Activated CD8-positive, alpha-beta memory T cell treated with anti-CD3 and anti-CD28 coated beads, Interleukin-2, amount 10 ng/mL, durations not matched to agents 7 days and 5 days (primary cell): ENCODE results near the gene EGLN3. TPM values are rescaled to one million over a fixed set of nuclear protein-coding genes. Genes with fewer than 3 reads are reported as not detected.

ENCODE experiments used
- ATAC-seq: fragments of 150-1000 bp; cut with Tn5 transposase; one replicate; pipeline ENCODE4 v1.10.0; 2021; ENCODE audit warnings: moderate library complexity
- CTCF ChIA-PET: fragments of 350-600 bp; sonication (Branson Sonifier 250); formaldehyde crosslinking; loops from one replicate; lab custom pipeline; 2021; ENCODE audit warnings: antibody characterized with exemption; lab: Charles Lee
- DNase-seq: peaks from one replicate; pipeline ENCODE4 v3.0.0-alpha.2; 2020
- H3K27ac Mint-ChIP-seq: one replicate; pipeline ENCODE4 v1.8.0; 2021; ENCODE audit warnings: mild to moderate bottlenecking, mixed read lengths
- H3K27me3 Mint-ChIP-seq: one replicate; pipeline ENCODE4 v1.8.0; 2021; ENCODE audit warnings: mixed read lengths
- H3K36me3 Mint-ChIP-seq: one replicate; pipeline ENCODE4 v1.8.0; 2021; ENCODE audit warnings: mild to moderate bottlenecking, mixed read lengths
- H3K4me1 Mint-ChIP-seq: one replicate; pipeline ENCODE4 v1.8.0; 2021; ENCODE audit warnings: mixed read lengths
- H3K4me3 Mint-ChIP-seq: one replicate; pipeline ENCODE4 v1.8.0; 2021; ENCODE audit warnings: mild to moderate bottlenecking, moderate library complexity, mixed read lengths
- H3K9me3 Mint-ChIP-seq: one replicate; pipeline ENCODE4 v1.8.0; 2022; ENCODE audit warnings: low read depth, mixed read lengths
- total RNA-seq, 2 experiments: library from RNA; stranded (reverse); gene quantifications; one replicate each; pipeline ENCODE4 v1.2.3, GENCODE V29; 2021

Gene EGLN3
- total RNA-seq, 2 experiments from 2014 or later, result 4.3 to 5.0 TPM

GRCh38 chr14:33940561-33941011 is 10.3 kb downstream of the EGLN3 start:
- H3K4me1 Mint-ChIP-seq, result no peaks in the 10 kb centered on the region
- H3K27ac Mint-ChIP-seq, result no peak overlapping the region
- H3K4me3 Mint-ChIP-seq, result no peak overlapping the region
- CTCF ChIA-PET, result no interaction called here
- no peaks in the 10 kb centered on the region for H3K27me3 Mint-ChIP-seq
- DNase-seq (no peak), ATAC-seq (no peak)
- H3K36me3 Mint-ChIP-seq, result peaks cover 2% of the 10 kb centered on the region
- no peaks in the 10 kb centered on the region for H3K9me3 Mint-ChIP-seq

- Mint-ChIP-seq H3K27me3 (no peaks in the 10 kb centered on the region), H3K4me1 (no peaks in the 10 kb centered on the region), H3K36me3 (peaks cover 2% of the 10 kb centered on the region), H3K4me3 (no peak overlapping the region), H3K27ac (no peak overlapping the region), H3K9me3 (no peaks in the 10 kb centered on the region)
- DNase-seq, result no peak
- no peak for ATAC-seq
- CTCF ChIA-PET, result no interaction called here
Measured at GRCh38 chr14:33938131-33938949, 12.5 kb downstream of the EGLN3 start.

- ATAC-seq (no peak), DNase-seq (no peak)
- Mint-ChIP-seq H3K27me3 (no peaks in the 10 kb centered on the region), H3K4me1 (no peaks in the 10 kb centered on the region), H3K4me3 (no peak overlapping the region), H3K36me3 (no peaks in the 10 kb centered on the region), H3K27ac (no peak overlapping the region), H3K9me3 (no peaks in the 10 kb centered on the region)
- CTCF ChIA-PET, result interaction anchor here (1.2 kb wide), 1 partner anchor 13 kb away, joined by 3 read pairs; no protein-coding TSS in a partner anchor
Measured at GRCh38 chr14:33936391-33936790, 14.5 kb downstream of the EGLN3 start.

GRCh38 chr14:33934938-33935337 is 15.9 kb downstream of the EGLN3 start:
- no peak overlapping the region for H3K4me3 Mint-ChIP-seq
- no peaks in the 10 kb centered on the region for H3K4me1 Mint-ChIP-seq
- no peak overlapping the region for H3K27ac Mint-ChIP-seq
- no peaks in the 10 kb centered on the region for H3K27me3 Mint-ChIP-seq
- CTCF ChIA-PET, result no interaction called here
- H3K36me3 Mint-ChIP-seq, result no peaks in the 10 kb centered on the region
- ATAC-seq (no peak), DNase-seq (no peak)
- no peaks in the 10 kb centered on the region for H3K9me3 Mint-ChIP-seq

- H3K4me1 Mint-ChIP-seq, result no peaks in the 10 kb centered on the region
- no peaks in the 10 kb centered on the region for H3K36me3 Mint-ChIP-seq
- DNase-seq, result no peak
- ATAC-seq, result no peak
- H3K4me3 Mint-ChIP-seq, result no peak overlapping the region
- no peak overlapping the region for H3K27ac Mint-ChIP-seq
- CTCF ChIA-PET, result no interaction called here
- H3K27me3 Mint-ChIP-seq, result no peaks in the 10 kb centered on the region
- H3K9me3 Mint-ChIP-seq, result no peaks in the 10 kb centered on the region
Measured at GRCh38 chr14:33934043-33934750, 16.7 kb downstream of the EGLN3 start.

GRCh38 chr14:33933386-33933933 is 17.4 kb downstream of the EGLN3 start:
- Mint-ChIP-seq H3K9me3 (peaks cover 1% of the 10 kb centered on the region), H3K36me3 (no peaks in the 10 kb centered on the region), H3K27ac (no peak overlapping the region), H3K4me3 (no peak overlapping the region), H3K4me1 (no peaks in the 10 kb centered on the region), H3K27me3 (no peaks in the 10 kb centered on the region)
- CTCF ChIA-PET, result no interaction called here
- DNase-seq (no peak), ATAC-seq (no peak)

GRCh38 chr14:33932576-33933345 is 18.1 kb downstream of the EGLN3 start:
- H3K4me3 Mint-ChIP-seq, result no peak overlapping the region
- H3K36me3 Mint-ChIP-seq, result no peaks in the 10 kb centered on the region
- no peaks in the 10 kb centered on the region for H3K4me1 Mint-ChIP-seq
- H3K27me3 Mint-ChIP-seq, result no peaks in the 10 kb centered on the region
- DNase-seq, result no peak
- ATAC-seq, result no peak
- H3K27ac Mint-ChIP-seq, result no peak overlapping the region
- CTCF ChIA-PET, result no interaction called here
- peaks cover 3% of the 10 kb centered on the region for H3K9me3 Mint-ChIP-seq

GRCh38 chr14:33932033-33932432 is 18.8 kb downstream of the EGLN3 start:
- H3K27ac Mint-ChIP-seq, result no peak overlapping the region
- no peak for ATAC-seq
- H3K9me3 Mint-ChIP-seq, result peaks cover 3% of the 10 kb centered on the region
- H3K27me3 Mint-ChIP-seq, result no peaks in the 10 kb centered on the region
- no peak for DNase-seq
- no peak overlapping the region for H3K4me3 Mint-ChIP-seq
- CTCF ChIA-PET, result no interaction called here
- H3K4me1 Mint-ChIP-seq, result no peaks in the 10 kb centered on the region
- H3K36me3 Mint-ChIP-seq, result no peaks in the 10 kb centered on the region

GRCh38 chr14:33931461-33931860 is 19.4 kb downstream of the EGLN3 start:
- Mint-ChIP-seq H3K27ac (no peak overlapping the region), H3K36me3 (no peaks in the 10 kb centered on the region), H3K27me3 (no peaks in the 10 kb centered on the region), H3K4me1 (no peaks in the 10 kb centered on the region), H3K9me3 (peaks cover 3% of the 10 kb centered on the region), H3K4me3 (no peak overlapping the region)
- DNase-seq, result no peak
- ATAC-seq, result no peak
- CTCF ChIA-PET, result no interaction called here

GRCh38 chr14:33930439-33930838 is 20.4 kb downstream of the EGLN3 start:
- Mint-ChIP-seq H3K4me3 (no peak overlapping the region), H3K27me3 (no peaks in the 10 kb centered on the region), H3K4me1 (no peaks in the 10 kb centered on the region), H3K27ac (no peak overlapping the region), H3K9me3 (peaks cover 3% of the 10 kb centered on the region), H3K36me3 (no peaks in the 10 kb centered on the region)
- ATAC-seq (no peak), DNase-seq (no peak)
- CTCF ChIA-PET, result no interaction called here

- H3K4me1 Mint-ChIP-seq, result no peaks in the 10 kb centered on the region
- CTCF ChIA-PET, result no interaction called here
- peaks cover 3% of the 10 kb centered on the region for H3K9me3 Mint-ChIP-seq
- no peak overlapping the region for H3K4me3 Mint-ChIP-seq
- no peak overlapping the region for H3K27ac Mint-ChIP-seq
- no peaks in the 10 kb centered on the region for H3K27me3 Mint-ChIP-seq
- no peak for ATAC-seq
- no peak for DNase-seq
- no peaks in the 10 kb centered on the region for H3K36me3 Mint-ChIP-seq
Measured at GRCh38 chr14:33929799-33930408, 21.0 kb downstream of the EGLN3 start.

- Mint-ChIP-seq H3K4me1 (no peaks in the 10 kb centered on the region), H3K36me3 (no peaks in the 10 kb centered on the region), H3K4me3 (no peak overlapping the region), H3K27ac (no peak overlapping the region), H3K9me3 (peaks cover 3% of the 10 kb centered on the region), H3K27me3 (no peaks in the 10 kb centered on the region)
- ATAC-seq (no peak), DNase-seq (no peak)
- CTCF ChIA-PET, result no interaction called here
Measured at GRCh38 chr14:33928895-33929294, 22.0 kb downstream of the EGLN3 start.

GRCh38 chr14:33927944-33928343 is 22.9 kb downstream of the EGLN3 start:
- DNase-seq, result no peak
- Mint-ChIP-seq H3K27ac (no peak overlapping the region), H3K4me3 (no peak overlapping the region), H3K27me3 (no peaks in the 10 kb centered on the region), H3K4me1 (no peaks in the 10 kb centered on the region), H3K9me3 (peaks cover 3% of the 10 kb centered on the region), H3K36me3 (no peaks in the 10 kb centered on the region)
- CTCF ChIA-PET, result no interaction called here
- no peak for ATAC-seq
